Keratinocyte (primary cell): ENCODE measurements around the gene HIP1.

Source experiments
- CTCF ChIP-seq, 3 experiments: IDR thresholded peaks in 1 of 3; conservative IDR thresholded peaks in 1 of 3; optimal IDR thresholded peaks in 1 of 3; 2 replicates in 2 of 3; 3 replicates in 1 of 3; pipeline versions ENCODE3 to v1.5.1; 2011; ENCODE audit warnings: low read length in 3 of 3, mild to moderate bottlenecking in 3 of 3, moderate library complexity in 2 of 3, control low read depth in 1 of 3, inconsistent platforms in 1 of 3; ENCODE audit not compliant: insufficient read depth in 2 of 3; ENCODE audit errors: extremely low read depth in 1 of 3
- EZH2 ChIP-seq: IDR thresholded peaks from one replicate; pipeline ENCODE4 v1.6.1; 2012; ENCODE audit warnings: inconsistent platforms, mild to moderate bottlenecking, low read length, moderate library complexity

GRCh38 chr7:75662579-75663301 is 76.0 kb downstream of the HIP1 start:
- TF ChIP-seq CTCF (optimal IDR thresholded peaks at IDR 0.05 in 1 of 3, IDR thresholded peaks at IDR 0.05 in 1 of 3, conservative IDR thresholded peaks at IDR 0.05 in 1 of 3; ENCODE audit: extremely low read depth in 1 of 3, insufficient read depth in 2 of 3, low read length in 3 of 3): no peak
- TF ChIP-seq EZH2: no peak
